Neural crest cell (in vitro differentiated cells): ENCODE measurements around the gene MYCBP. TPM values are rescaled to one million over a fixed set of nuclear protein-coding genes. Genes with fewer than 3 reads are reported as not detected.

Experiments used
- DNase-seq: peaks from one replicate; pipeline ENCODE4 v3.0.0; 2021; ENCODE audit warnings: low read depth, mixed read lengths, low spot score
- H3K27ac Mint-ChIP-seq: one replicate; pipeline ENCODE4 v1.8.0; 2021; ENCODE audit warnings: mild to moderate bottlenecking, mixed read lengths; ENCODE audit not compliant: unreplicated experiment
- H3K27me3 Mint-ChIP-seq: 2 replicates; pipeline ENCODE4 v1.8.0; 2021; ENCODE audit warnings: low read depth, mild to moderate bottlenecking, mixed read lengths
- H3K36me3 Mint-ChIP-seq: 2 replicates; pipeline ENCODE4 v1.8.0; 2021; ENCODE audit warnings: low read depth, mild to moderate bottlenecking, mixed read lengths
- H3K4me1 Mint-ChIP-seq: 2 replicates; pipeline ENCODE4 v1.8.0; 2021; ENCODE audit warnings: mixed read lengths
- H3K4me3 Mint-ChIP-seq: one replicate; pipeline ENCODE4 v1.8.0; 2021; ENCODE audit warnings: mild to moderate bottlenecking, mixed read lengths
- H3K9me3 Mint-ChIP-seq: 2 replicates; pipeline ENCODE4 v1.8.0; 2021; ENCODE audit warnings: mixed read lengths
- CTCF ChIP-seq: fragments of 200-600 bp; sonication (generic); conservative IDR thresholded peaks from 2 replicates; pipeline ENCODE4 v1.5.0; 2021; ENCODE audit warnings: antibody characterized with exemption, mild to moderate bottlenecking
- total RNA-seq: library from RNA; stranded (reverse); gene quantifications from 2 replicates; pipeline ENCODE4 v1.2.1, GENCODE V29; 2021

Gene MYCBP
- total RNA-seq, 1 donor from 2014 or later: 20.7 TPM

- no peak overlapping the region for H3K4me3 Mint-ChIP-seq
- no peaks in the 10 kb centered on the region for H3K9me3 Mint-ChIP-seq
- TF ChIP-seq CTCF: peak; percentile 92
- no peaks in the 10 kb centered on the region for H3K27me3 Mint-ChIP-seq
- peak; percentile 64 for DNase-seq
- peaks cover 16% of the 10 kb centered on the region for H3K4me1 Mint-ChIP-seq
- H3K36me3 Mint-ChIP-seq: peaks cover 8% of the 10 kb centered on the region
- no peak overlapping the region for H3K27ac Mint-ChIP-seq
Observed at GRCh38 chr1:38834937-38835827, 38.0 kb downstream of the MYCBP start.

DNA sequence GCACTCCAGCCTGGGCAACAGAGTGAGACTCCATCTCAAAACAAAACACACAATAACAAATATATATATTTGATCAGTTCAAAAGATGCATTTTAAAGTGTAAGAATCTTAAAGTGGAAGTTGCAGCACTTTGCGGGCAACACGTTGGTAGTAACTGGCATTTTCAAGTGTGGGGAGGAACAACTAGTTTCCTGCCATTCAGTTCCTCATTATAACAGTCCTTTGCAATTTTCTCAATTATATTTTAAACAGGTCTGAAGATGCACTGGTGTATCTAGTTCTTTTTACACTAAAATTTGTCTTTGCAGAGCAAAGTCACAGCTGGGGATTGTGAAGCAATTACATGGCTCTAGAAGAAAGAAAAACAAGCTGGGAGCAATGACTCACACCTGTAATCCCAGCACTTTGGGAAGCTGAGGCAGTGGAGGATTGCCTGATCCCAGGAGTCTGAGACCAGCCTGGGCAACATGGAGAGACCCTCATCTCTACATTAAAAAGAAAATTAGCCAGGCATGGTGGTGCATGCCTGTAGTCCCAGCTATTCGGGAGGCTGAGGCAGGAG is 38.8 kb downstream of the MYCBP start:
- Mint-ChIP-seq H3K9me3 (no peaks in the 10 kb centered on the region), H3K4me1 (peaks cover 16% of the 10 kb centered on the region), H3K4me3 (no peak overlapping the region), H3K36me3 (peaks cover 6% of the 10 kb centered on the region), H3K27me3 (no peaks in the 10 kb centered on the region), H3K27ac (no peak overlapping the region)
- no peak for DNase-seq
- TF ChIP-seq CTCF: no peak

- peaks cover 16% of the 10 kb centered on the region for H3K4me1 Mint-ChIP-seq
- no peak for TF ChIP-seq CTCF
Observed at GRCh38 chr1:38833146-38833545, 40.0 kb downstream of the MYCBP start.

GRCh38 chr1:38832370-38832734 is 40.8 kb downstream of the MYCBP start:
- H3K36me3 Mint-ChIP-seq: no peaks in the 10 kb centered on the region
- DNase-seq: no peak
- no peaks in the 10 kb centered on the region for H3K27me3 Mint-ChIP-seq
- H3K4me1 Mint-ChIP-seq: peaks cover 16% of the 10 kb centered on the region
- no peak for TF ChIP-seq CTCF
- no peak overlapping the region for H3K4me3 Mint-ChIP-seq
- no peaks in the 10 kb centered on the region for H3K9me3 Mint-ChIP-seq
- no peak overlapping the region for H3K27ac Mint-ChIP-seq

More at GRCh38 chr1:38833146-38833545, 40.0 kb downstream of the MYCBP start:
- no peak overlapping the region for H3K27ac Mint-ChIP-seq
- peaks cover 2% of the 10 kb centered on the region for H3K36me3 Mint-ChIP-seq
- H3K27me3 Mint-ChIP-seq: no peaks in the 10 kb centered on the region
- DNase-seq: no peak
- H3K9me3 Mint-ChIP-seq: no peaks in the 10 kb centered on the region
- no peak overlapping the region for H3K4me3 Mint-ChIP-seq

- no peak overlapping the region for H3K27ac Mint-ChIP-seq
- H3K4me1 Mint-ChIP-seq: peaks cover 16% of the 10 kb centered on the region
- H3K9me3 Mint-ChIP-seq: no peaks in the 10 kb centered on the region
- no peak overlapping the region for H3K4me3 Mint-ChIP-seq
- H3K27me3 Mint-ChIP-seq: no peaks in the 10 kb centered on the region
- no peak for DNase-seq
- no peaks in the 10 kb centered on the region for H3K36me3 Mint-ChIP-seq
- no peak for TF ChIP-seq CTCF
Observed at GRCh38 chr1:38831731-38832369, 41.3 kb downstream of the MYCBP start.
